ENCODE measurements around the gene PODXL2. TPM values are rescaled to one million over a fixed set of nuclear protein-coding genes. Genes with fewer than 3 reads are reported as not detected.

Gene PODXL2
- total and polyA plus RNA-seq, 2 donors (not counting 1 experiment from before 2014, with no cell fraction given): 3.1 to 4.0 TPM

DNA sequence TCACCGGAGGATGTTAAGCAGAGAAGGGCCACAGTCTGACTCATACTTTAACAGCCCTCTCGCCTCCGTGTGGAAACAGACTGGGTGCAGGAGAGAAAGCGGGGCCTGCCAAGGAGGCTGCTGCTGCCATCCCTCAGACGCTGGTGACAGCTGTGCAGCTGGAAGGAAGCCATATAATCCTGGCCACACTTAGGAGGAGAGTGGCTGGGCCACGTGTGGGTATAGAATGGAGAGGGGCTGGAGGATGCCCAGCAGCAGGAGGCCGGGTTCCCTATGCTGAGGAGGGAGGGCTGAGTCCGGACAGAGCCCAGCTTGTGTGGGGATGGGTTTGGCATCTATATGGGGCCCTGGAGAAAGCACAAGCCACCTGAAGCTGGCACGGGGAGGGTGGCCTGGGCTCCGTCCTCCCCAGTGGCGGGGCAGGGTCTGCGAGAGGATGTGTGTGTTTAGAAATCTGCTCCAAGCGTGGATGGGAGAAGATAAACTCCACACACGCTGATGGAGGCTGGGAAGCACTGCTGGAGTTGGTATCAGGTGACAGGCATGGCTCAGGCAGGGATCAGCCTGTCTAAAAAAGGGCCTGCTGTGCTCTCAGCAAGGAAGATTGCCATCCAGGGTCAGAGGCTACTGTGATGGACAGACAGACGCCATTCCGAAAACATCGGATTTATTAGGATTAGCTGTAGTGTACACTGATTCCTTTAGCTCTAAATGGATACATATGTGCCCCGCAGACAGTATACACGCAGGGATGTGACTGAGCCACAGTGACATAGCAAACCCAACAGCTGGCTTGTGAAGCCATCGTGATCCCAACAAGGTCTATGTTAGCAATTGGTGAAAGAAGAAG is 59.7 kb downstream of the PODXL2 start:
- H2AFZ ChIP-seq (ENCODE audit: insufficient read depth, low read depth, low read length, poor library complexity, severe bottlenecking): no peak overlapping the region
- H3K27me3 ChIP-seq (replicated peaks in 1 of 4; ENCODE audit: control extremely low read depth in 1 of 4, control insufficient read depth in 3 of 4, insufficient read depth in 4 of 4, low read length in 3 of 4): peaks cover 0 to 6% (median 1%) of the 10 kb centered on the region in 4 experiments
- H4K20me1 ChIP-seq (ENCODE audit: control insufficient read depth, insufficient read depth, low read length, poor library complexity, severe bottlenecking): no peaks in the 10 kb centered on the region
- Mint-ChIP-seq H3K9me3 (ENCODE audit: insufficient read depth) (no peaks in the 10 kb centered on the region), H3K27ac (no peak overlapping the region), H3K4me1 (peaks cover 25% of the 10 kb centered on the region), H3K4me3 (no peak overlapping the region), H3K27me3 (no peaks in the 10 kb centered on the region)
- no peak overlapping the region for H3K9ac ChIP-seq (ENCODE audit: low read length)
- no peaks in the 10 kb centered on the region for H3K79me2 ChIP-seq (ENCODE audit: control insufficient read depth, insufficient read depth, low read length)
- ATAC-seq (ENCODE audit: low read depth): no peak
- TF ChIP-seq, protein P1, sequence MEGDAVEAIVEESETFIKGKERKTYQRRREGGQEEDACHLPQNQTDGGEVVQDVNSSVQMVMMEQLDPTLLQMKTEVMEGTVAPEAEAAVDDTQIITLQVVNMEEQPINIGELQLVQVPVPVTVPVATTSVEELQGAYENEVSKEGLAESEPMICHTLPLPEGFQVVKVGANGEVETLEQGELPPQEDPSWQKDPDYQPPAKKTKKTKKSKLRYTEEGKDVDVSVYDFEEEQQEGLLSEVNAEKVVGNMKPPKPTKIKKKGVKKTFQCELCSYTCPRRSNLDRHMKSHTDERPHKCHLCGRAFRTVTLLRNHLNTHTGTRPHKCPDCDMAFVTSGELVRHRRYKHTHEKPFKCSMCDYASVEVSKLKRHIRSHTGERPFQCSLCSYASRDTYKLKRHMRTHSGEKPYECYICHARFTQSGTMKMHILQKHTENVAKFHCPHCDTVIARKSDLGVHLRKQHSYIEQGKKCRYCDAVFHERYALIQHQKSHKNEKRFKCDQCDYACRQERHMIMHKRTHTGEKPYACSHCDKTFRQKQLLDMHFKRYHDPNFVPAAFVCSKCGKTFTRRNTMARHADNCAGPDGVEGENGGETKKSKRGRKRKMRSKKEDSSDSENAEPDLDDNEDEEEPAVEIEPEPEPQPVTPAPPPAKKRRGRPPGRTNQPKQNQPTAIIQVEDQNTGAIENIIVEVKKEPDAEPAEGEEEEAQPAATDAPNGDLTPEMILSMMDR (IDR thresholded peaks at IDR 0.05): no peak
- no peak for TF ChIP-seq EZH2 (IDR thresholded peaks at IDR 0.05; ENCODE audit: borderline replicate concordance, insufficient read depth, low read depth, low read length, poor library complexity, severe bottlenecking)
- intact Hi-C loops (cut with micrococcal nuclease): no loop called here
- ChIA-PET CTCF (interaction anchor here (1.0 to 1.8 kb wide), 2 partner anchors 9 to 282 kb away, joined by 3 to 4 read pairs; no protein-coding TSS in a partner anchor), POLR2A (no interaction called here)
- WGBS (ENCODE audit: insufficient coverage): 95% methylated on average over 18 of the region's 20 CpGs
- DNase-seq: no peak
- H3K4me1 ChIP-seq (ENCODE audit: control insufficient read depth in 2 of 2, insufficient read depth in 2 of 2, low read length in 2 of 2): peaks cover 6 to 13% of the 10 kb centered on the region in 2 donors
- H3K9me3 ChIP-seq (ENCODE audit: control extremely low read depth in 1 of 3, control insufficient read depth in 2 of 3, insufficient read depth in 1 of 3, low read length in 2 of 3): no peaks in the 10 kb centered on the region
- H3K4me3 ChIP-seq (ENCODE audit: control extremely low read depth in 1 of 5, extremely low read depth in 1 of 5, insufficient read depth in 1 of 5, low read depth in 2 of 5, low read length in 4 of 5): no peak overlapping the region
- no peak overlapping the region for H3K4me2 ChIP-seq (replicated peaks; ENCODE audit: low read depth, low read length, poor library complexity, severe bottlenecking)
- H3K36me3 ChIP-seq (replicated peaks in 1 of 2; ENCODE audit: control extremely low read depth in 1 of 2, control insufficient read depth in 1 of 2, extremely low read depth in 1 of 2, insufficient read depth in 2 of 2, low read length in 1 of 2): no peaks in the 10 kb centered on the region
- no peak overlapping the region for H3K27ac ChIP-seq (ENCODE audit: low read length in 2 of 2)

DNA sequence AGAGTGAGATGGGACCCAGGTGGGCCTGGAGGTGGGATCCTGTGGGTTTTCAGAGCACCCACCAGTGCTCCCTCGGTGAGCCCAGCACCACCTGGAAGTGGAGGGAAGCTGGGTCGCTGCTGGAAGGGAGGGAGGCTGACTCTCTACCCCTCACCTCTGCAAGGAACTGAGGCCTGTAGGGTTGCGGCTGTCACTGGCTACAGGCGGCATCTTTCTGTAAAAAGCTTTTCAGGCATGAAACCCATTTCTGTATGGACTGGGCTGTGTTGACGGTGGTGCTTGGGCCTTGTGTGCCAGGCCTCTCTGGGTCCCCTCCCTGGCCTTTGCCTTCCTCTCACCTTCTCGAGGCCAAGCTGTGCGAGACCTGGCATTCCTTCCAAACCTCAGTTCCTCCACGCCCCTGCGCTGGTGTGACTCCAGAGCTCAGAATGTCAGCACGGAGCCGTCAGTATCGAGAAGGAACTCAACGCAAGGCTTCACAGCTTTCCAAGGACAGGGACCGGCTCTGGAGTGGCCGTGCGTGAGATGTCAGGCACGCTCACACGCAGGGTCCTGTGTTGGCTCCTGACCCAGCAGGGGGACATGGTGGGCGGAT is 60.4 kb downstream of the PODXL2 start:
- intact Hi-C loops (cut with micrococcal nuclease): no loop called here
- Mint-ChIP-seq H3K27ac (no peak overlapping the region), H3K9me3 (ENCODE audit: insufficient read depth) (no peaks in the 10 kb centered on the region), H3K27me3 (no peaks in the 10 kb centered on the region), H3K4me1 (peaks cover 22% of the 10 kb centered on the region), H3K4me3 (no peak overlapping the region)
- Histone ChIP-seq H3K4me3 (ENCODE audit: control extremely low read depth in 1 of 5, extremely low read depth in 1 of 5, insufficient read depth in 1 of 5, low read depth in 2 of 5, low read length in 4 of 5) (no peak overlapping the region), H3K79me2 (ENCODE audit: control insufficient read depth, insufficient read depth, low read length) (no peaks in the 10 kb centered on the region), H2AFZ (ENCODE audit: insufficient read depth, low read depth, low read length, poor library complexity, severe bottlenecking) (no peak overlapping the region), H3K9me3 (ENCODE audit: control extremely low read depth in 1 of 3, control insufficient read depth in 2 of 3, insufficient read depth in 1 of 3, low read length in 2 of 3) (no peaks in the 10 kb centered on the region), H4K20me1 (ENCODE audit: control insufficient read depth, insufficient read depth, low read length, poor library complexity, severe bottlenecking) (no peaks in the 10 kb centered on the region), H3K4me1 (ENCODE audit: control insufficient read depth in 2 of 2, insufficient read depth in 2 of 2, low read length in 2 of 2) (peaks cover 6 to 13% of the 10 kb centered on the region in 2 donors), H3K4me2 (replicated peaks; ENCODE audit: low read depth, low read length, poor library complexity, severe bottlenecking) (no peak overlapping the region), H3K36me3 (replicated peaks in 1 of 2; ENCODE audit: control extremely low read depth in 1 of 2, control insufficient read depth in 1 of 2, extremely low read depth in 1 of 2, insufficient read depth in 2 of 2, low read length in 1 of 2) (no peaks in the 10 kb centered on the region), H3K27ac (ENCODE audit: low read length in 2 of 2) (no peak overlapping the region), H3K27me3 (replicated peaks in 1 of 4; ENCODE audit: control extremely low read depth in 1 of 4, control insufficient read depth in 3 of 4, insufficient read depth in 4 of 4, low read length in 3 of 4) (peaks cover 0 to 6% (median 1%) of the 10 kb centered on the region in 4 experiments), H3K9ac (ENCODE audit: low read length) (no peak overlapping the region)
- ATAC-seq (ENCODE audit: low read depth) (no peak), DNase-seq (no peak)
- POLR2A ChIA-PET: no interaction called here
- CTCF ChIA-PET: interaction anchor here (1.0 to 1.8 kb wide), 2 partner anchors 10 to 282 kb away, joined by 3 to 4 read pairs; no protein-coding TSS in a partner anchor
- over 99% methylated on average over 15 of the region's 19 CpGs for WGBS (ENCODE audit: insufficient coverage)
- no peak for TF ChIP-seq EZH2 (IDR thresholded peaks at IDR 0.05; ENCODE audit: borderline replicate concordance, insufficient read depth, low read depth, low read length, poor library complexity, severe bottlenecking)
- TF ChIP-seq, protein P1 (IDR thresholded peaks at IDR 0.05): no peak

All from B cell (primary cell).